HepG2 (cell line): ENCODE results near the gene GALNT17.
"Not testable (repeated sequence)": the region's sequence is repeated elsewhere in the genome, so short reads cannot be mapped to it uniquely, and the experiment has no call there.

Source experiments
- HMG20B ChIP-seq: conservative IDR thresholded peaks from 2 replicates; pipeline ENCODE4 v1.6.1; 2016; ENCODE audit warnings: missing genetic modification reagents, missing compliant biosample characterization
- SP4 ChIP-seq: sonication (generic); formaldehyde crosslinking; IDR thresholded peaks from 2 replicates; pipeline ENCODE4 v1.8.1; 2023; ENCODE audit warnings: mild to moderate bottlenecking, missing genetic modification reagents
- ZNF224 ChIP-seq: sonication (generic); formaldehyde crosslinking; IDR thresholded peaks from 2 replicates; pipeline ENCODE4 v1.5.0; 2020; ENCODE audit warnings: mild to moderate bottlenecking, missing genetic modification reagents

- not testable (repeated sequence) for TF ChIP-seq HMG20B, SP4, ZNF224 (CRISPR knock-in tag)
These were observed 80.5 kb downstream of the GALNT17 start for GRCh38 chr7:71212433-71212832.
